HFF-Myc (cell line): ENCODE data around the gene KCTD21.

Source experiments
- DNase-seq: peaks from one replicate; pipeline ENCODE4 v3.0.0-alpha.2; 2011; ENCODE audit warnings: low read depth; ENCODE audit errors: extremely low read depth
- H3K4me3 ChIP-seq: replicated peaks from 2 replicates; pipeline ENCODE4 v1.5.1; 2011; ENCODE audit warnings: low read depth, mild to moderate bottlenecking, control low read depth, low read length
- TF ChIP-seq, protein P1 (sequence below): IDR thresholded peaks from 2 replicates; pipeline ENCODE4 v1.5.1; 2012; ENCODE audit warnings: mild to moderate bottlenecking, low read depth, low read length, control low read depth; ENCODE audit errors: missing control alignments

The KCTD21 gene

GRCh38 chr11:78171951-78172350 lies 16.5 kb downstream of the KCTD21 start:
- DNase-seq: no peak
- TF ChIP-seq, protein P1, sequence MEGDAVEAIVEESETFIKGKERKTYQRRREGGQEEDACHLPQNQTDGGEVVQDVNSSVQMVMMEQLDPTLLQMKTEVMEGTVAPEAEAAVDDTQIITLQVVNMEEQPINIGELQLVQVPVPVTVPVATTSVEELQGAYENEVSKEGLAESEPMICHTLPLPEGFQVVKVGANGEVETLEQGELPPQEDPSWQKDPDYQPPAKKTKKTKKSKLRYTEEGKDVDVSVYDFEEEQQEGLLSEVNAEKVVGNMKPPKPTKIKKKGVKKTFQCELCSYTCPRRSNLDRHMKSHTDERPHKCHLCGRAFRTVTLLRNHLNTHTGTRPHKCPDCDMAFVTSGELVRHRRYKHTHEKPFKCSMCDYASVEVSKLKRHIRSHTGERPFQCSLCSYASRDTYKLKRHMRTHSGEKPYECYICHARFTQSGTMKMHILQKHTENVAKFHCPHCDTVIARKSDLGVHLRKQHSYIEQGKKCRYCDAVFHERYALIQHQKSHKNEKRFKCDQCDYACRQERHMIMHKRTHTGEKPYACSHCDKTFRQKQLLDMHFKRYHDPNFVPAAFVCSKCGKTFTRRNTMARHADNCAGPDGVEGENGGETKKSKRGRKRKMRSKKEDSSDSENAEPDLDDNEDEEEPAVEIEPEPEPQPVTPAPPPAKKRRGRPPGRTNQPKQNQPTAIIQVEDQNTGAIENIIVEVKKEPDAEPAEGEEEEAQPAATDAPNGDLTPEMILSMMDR: no peak
- H3K4me3 ChIP-seq: no peak overlapping the region

- TF ChIP-seq, protein P1: no peak
- no peak for DNase-seq
- no peak overlapping the region for H3K4me3 ChIP-seq
Measured at GRCh38 chr11:78170874-78171549, 17.4 kb downstream of the KCTD21 start.

DNA sequence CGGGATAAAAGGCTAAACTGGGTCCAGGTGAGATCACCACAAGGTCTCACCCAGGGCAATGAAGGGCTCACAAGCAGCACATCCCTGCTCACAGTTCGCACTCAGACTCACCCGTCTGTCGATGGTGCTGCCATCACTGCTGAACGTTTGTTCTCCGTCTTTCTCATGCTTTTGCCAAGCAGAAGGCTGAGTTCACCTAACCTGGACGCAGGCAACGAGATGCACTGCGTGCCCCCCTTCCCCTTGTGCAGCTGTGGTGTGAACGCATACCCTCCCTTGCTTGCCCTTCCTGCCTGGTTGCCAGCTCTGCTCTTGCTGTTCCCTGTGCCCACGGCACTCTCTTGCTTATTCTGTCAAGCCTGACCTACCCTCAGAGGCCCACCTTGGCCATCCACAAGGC lies 18.0 kb downstream of the KCTD21 start:
- no peak for DNase-seq
- no peak overlapping the region for H3K4me3 ChIP-seq
- TF ChIP-seq, protein P1: no peak

DNA sequence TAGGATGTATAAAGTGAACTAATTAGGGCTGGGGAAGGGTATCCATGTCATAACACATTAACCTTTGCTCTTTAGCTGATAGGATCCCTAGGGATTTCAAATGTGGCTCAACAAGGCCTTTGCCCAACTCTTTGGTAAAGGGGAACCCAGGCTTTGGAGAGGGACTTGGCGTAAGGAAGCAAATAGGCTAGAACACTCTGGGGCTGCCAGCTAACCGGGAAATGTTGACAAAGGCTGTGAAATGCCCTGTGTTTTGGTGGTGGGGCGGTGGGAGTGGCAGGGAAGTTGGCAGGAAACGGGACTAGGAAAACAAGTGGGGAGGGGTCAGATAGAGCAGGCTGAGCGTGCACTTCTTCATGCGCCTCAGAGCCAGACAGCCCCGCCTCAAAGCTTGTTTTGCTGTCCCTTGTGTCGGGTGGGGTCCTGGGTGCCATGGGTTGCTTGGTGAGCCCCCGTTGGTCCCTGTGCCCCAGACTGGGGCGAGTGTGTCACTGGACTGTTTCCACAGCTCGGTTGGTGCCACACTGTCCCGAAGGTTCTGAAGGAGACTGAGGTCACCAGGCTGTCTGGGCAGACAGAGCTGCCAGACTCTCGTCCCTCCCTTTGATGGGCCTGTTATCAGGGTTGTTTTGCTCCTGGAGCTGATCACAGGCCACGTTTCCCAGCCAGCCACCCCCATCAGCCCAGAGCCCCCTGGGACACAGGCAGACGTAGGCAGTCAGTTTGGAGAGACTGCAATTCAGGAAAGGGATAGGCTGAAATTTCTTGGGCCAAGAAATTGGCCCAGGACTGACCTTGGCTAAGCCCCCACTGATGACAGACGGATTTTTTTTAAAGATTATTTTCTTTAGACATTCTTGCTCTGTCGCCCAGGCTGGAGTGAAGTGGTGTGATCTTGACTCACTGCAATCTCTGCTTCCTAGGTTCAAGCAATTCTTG lies 19.6 kb downstream of the KCTD21 start:
- TF ChIP-seq, protein P1: no peak
- H3K4me3 ChIP-seq: no peak overlapping the region
- no peak for DNase-seq

- TF ChIP-seq, protein P1: no peak
- DNase-seq: no peak
- H3K4me3 ChIP-seq: no peak overlapping the region
Measured at GRCh38 chr11:78166855-78167469, 21.5 kb downstream of the KCTD21 start.

DNA sequence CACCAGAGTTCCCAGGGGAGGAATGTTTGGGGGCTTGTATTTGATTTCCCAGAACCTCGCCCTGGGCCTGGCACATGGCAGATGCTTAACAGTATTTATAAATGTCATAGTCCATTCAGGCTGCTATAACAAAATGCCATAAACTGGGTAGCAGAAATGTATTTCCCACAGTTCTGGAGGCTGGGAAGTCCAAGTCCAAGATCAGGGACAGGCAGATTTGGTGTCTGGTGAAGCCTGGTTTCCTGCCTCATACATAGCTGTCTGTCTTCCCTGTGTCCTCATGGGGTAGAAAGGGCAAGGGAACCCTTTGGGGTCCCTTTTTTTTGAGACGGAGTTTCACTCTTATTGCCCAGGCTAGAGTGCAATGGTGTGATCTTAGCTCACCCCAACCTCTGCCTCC lies 24.0 kb downstream of the KCTD21 start:
- H3K4me3 ChIP-seq: no peak overlapping the region
- DNase-seq: no peak
- TF ChIP-seq, protein P1: no peak
